ENCODE measurements around the gene TFAP2A. TPM values are rescaled to one million over a fixed set of nuclear protein-coding genes. Genes with fewer than 3 reads are reported as not detected.

Gene TFAP2A
- total RNA-seq: not detected

GRCh38 chr6:10414756-10415616, at the start of gene TFAP2A:
TFAP2A (minus strand) TSS chr6:10415074; CDS start chr6:10414991, 83 bp downstream.
- CTCF ChIA-PET: interaction anchor here (0.8 to 4.5 kb wide), 7 partner anchors 9 to 34 kb away, joined by 3 to 31 read pairs (median 8); no protein-coding TSS in a partner anchor
- H3K4me1 Mint-ChIP-seq: peaks cover 40% of the 10 kb centered on the region
- DNase-seq: no peak
- peak within 1 kb of the TSS; percentile 73 for H3K4me3 Mint-ChIP-seq
- H3K9me3 Mint-ChIP-seq: peaks cover 13% of the 10 kb centered on the region
- POLR2A ChIA-PET: no interaction called here
- H3K27me3 Mint-ChIP-seq: peaks cover 89% of the 10 kb centered on the region
- peak within 1 kb of the TSS; percentile 77 for H3K27ac Mint-ChIP-seq
- H3K36me3 Mint-ChIP-seq (ENCODE audit: low read depth): peaks cover 36% of the 10 kb centered on the region

GRCh38 chr6:10463491-10464481, 48.9 kb upstream of the TFAP2A start:
- DNase-seq: no peak
- H3K9me3 Mint-ChIP-seq: no peaks in the 10 kb centered on the region
- H3K27me3 Mint-ChIP-seq: peaks cover 3% of the 10 kb centered on the region
- CTCF ChIA-PET: no interaction called here
- no peaks in the 10 kb centered on the region for H3K36me3 Mint-ChIP-seq (ENCODE audit: low read depth)
- no peaks in the 10 kb centered on the region for H3K4me1 Mint-ChIP-seq
- POLR2A ChIA-PET: no interaction called here
- H3K27ac Mint-ChIP-seq: no peak overlapping the region
- H3K4me3 Mint-ChIP-seq: no peak overlapping the region

DNA sequence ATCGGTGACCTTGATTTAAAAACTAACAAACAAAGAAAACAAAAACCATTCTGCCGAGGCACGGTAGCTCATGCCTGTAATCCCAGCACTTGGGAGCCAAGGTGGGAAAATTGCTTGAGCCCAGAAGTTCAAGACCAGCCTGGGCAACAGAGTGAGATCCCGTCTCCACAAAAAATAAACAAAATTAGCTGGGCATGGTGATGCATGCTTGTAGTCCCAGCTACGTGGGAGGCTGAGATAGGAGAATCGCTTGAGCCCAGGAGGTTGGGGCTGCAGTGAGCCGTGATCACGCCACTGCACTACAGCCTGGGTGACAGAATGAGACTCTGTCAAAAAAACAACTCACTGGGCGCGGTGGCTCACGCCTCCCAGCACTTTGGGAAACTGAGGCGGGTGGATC, 48.2 kb upstream of the TFAP2A start:
- ChIA-PET POLR2A (no interaction called here), CTCF (no interaction called here)
- no peak for DNase-seq
- H3K27me3 Mint-ChIP-seq: peaks cover 3% of the 10 kb centered on the region
- no peak overlapping the region for H3K4me3 Mint-ChIP-seq
- no peaks in the 10 kb centered on the region for H3K4me1 Mint-ChIP-seq
- no peaks in the 10 kb centered on the region for H3K36me3 Mint-ChIP-seq (ENCODE audit: low read depth)
- no peaks in the 10 kb centered on the region for H3K9me3 Mint-ChIP-seq
- H3K27ac Mint-ChIP-seq: no peak overlapping the region

- H3K9me3 Mint-ChIP-seq: no peaks in the 10 kb centered on the region
- no peaks in the 10 kb centered on the region for H3K4me1 Mint-ChIP-seq
- no peak overlapping the region for H3K4me3 Mint-ChIP-seq
- no peak for DNase-seq
- peaks cover 5% of the 10 kb centered on the region for H3K27me3 Mint-ChIP-seq
- H3K36me3 Mint-ChIP-seq (ENCODE audit: low read depth): no peaks in the 10 kb centered on the region
- CTCF ChIA-PET: no interaction called here
- POLR2A ChIA-PET: no interaction called here
- no peak overlapping the region for H3K27ac Mint-ChIP-seq
These were observed 47.0 kb upstream of the TFAP2A start for GRCh38 chr6:10461850-10462249.

GRCh38 chr6:10460096-10460495, 45.2 kb upstream of the TFAP2A start:
- Mint-ChIP-seq H3K27ac (no peak overlapping the region), H3K36me3 (ENCODE audit: low read depth) (no peaks in the 10 kb centered on the region), H3K27me3 (peaks cover 5% of the 10 kb centered on the region), H3K4me1 (no peaks in the 10 kb centered on the region), H3K4me3 (no peak overlapping the region), H3K9me3 (no peaks in the 10 kb centered on the region)
- ChIA-PET CTCF (no interaction called here), POLR2A (no interaction called here)
- DNase-seq: no peak

- DNase-seq: no peak
- no peaks in the 10 kb centered on the region for H3K9me3 Mint-ChIP-seq
- ChIA-PET CTCF (no interaction called here), POLR2A (no interaction called here)
- H3K4me3 Mint-ChIP-seq: no peak overlapping the region
- peaks cover 5% of the 10 kb centered on the region for H3K27me3 Mint-ChIP-seq
- no peak overlapping the region for H3K27ac Mint-ChIP-seq
- H3K36me3 Mint-ChIP-seq (ENCODE audit: low read depth): no peaks in the 10 kb centered on the region
- H3K4me1 Mint-ChIP-seq: no peaks in the 10 kb centered on the region
These were observed 43.4 kb upstream of the TFAP2A start for GRCh38 chr6:10458287-10458686.

DNA sequence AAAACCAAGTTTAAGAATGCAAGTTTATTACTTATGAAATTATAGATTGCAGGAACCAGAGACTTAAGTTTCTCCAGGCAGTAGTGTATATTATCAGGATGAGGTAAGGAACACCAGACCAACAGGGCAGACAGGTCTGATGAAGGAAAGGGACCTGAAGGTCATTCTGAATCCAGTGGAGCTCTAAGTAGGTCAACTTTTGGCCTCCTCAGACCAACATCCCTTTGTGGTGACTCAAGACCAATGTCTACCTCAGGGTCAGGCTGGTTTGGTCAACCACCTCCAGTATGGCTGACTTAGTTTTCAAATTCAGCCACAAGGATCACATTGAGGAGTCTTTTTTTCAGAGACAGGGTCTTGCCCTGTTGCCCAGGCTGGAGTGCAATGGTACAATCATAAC, 38.7 kb upstream of the TFAP2A start:
- ChIA-PET CTCF (no interaction called here), POLR2A (no interaction called here)
- peaks cover 5% of the 10 kb centered on the region for H3K27me3 Mint-ChIP-seq
- DNase-seq: no peak
- no peaks in the 10 kb centered on the region for H3K36me3 Mint-ChIP-seq (ENCODE audit: low read depth)
- no peak overlapping the region for H3K27ac Mint-ChIP-seq
- H3K9me3 Mint-ChIP-seq: no peaks in the 10 kb centered on the region
- H3K4me1 Mint-ChIP-seq: no peaks in the 10 kb centered on the region
- no peak overlapping the region for H3K4me3 Mint-ChIP-seq

- no peak for DNase-seq
- POLR2A ChIA-PET: no interaction called here
- Mint-ChIP-seq H3K4me3 (no peak overlapping the region), H3K4me1 (no peaks in the 10 kb centered on the region), H3K27ac (no peak overlapping the region), H3K27me3 (peaks cover 3% of the 10 kb centered on the region), H3K36me3 (ENCODE audit: low read depth) (no peaks in the 10 kb centered on the region), H3K9me3 (no peaks in the 10 kb centered on the region)
- CTCF ChIA-PET: interaction anchor here (0.9 kb wide), 1 partner anchor 1044 kb away, joined by 4 read pairs; no protein-coding TSS in a partner anchor
These were observed 37.1 kb upstream of the TFAP2A start for GRCh38 chr6:10451828-10452509.

DNA sequence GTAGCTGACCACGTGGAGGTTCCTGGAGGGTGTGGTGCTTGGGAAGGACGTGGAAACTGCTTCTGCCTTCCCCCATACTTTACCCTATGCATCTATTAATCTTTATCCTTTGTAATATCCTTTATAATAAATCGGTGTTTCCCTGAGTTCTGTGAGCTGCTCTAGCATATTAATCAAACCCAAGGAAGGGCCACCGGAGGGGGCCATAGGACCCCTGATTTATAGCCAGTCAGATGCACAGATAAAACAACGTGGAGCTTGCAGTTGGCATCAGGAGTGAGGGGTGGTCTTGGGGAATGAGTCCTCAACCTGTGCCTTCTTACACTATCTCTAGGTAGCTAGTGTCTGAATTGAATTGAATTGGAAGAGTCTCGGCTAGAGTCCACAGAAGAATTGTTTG, 36.5 kb upstream of the TFAP2A start:
- CTCF ChIA-PET: interaction anchor here (0.9 kb wide), 1 partner anchor 1045 kb away, joined by 4 read pairs; no protein-coding TSS in a partner anchor
- Mint-ChIP-seq H3K9me3 (no peaks in the 10 kb centered on the region), H3K27ac (no peak overlapping the region), H3K4me3 (no peak overlapping the region), H3K27me3 (peaks cover 3% of the 10 kb centered on the region), H3K36me3 (ENCODE audit: low read depth) (no peaks in the 10 kb centered on the region), H3K4me1 (no peaks in the 10 kb centered on the region)
- DNase-seq: no peak
- POLR2A ChIA-PET: no interaction called here

DNA sequence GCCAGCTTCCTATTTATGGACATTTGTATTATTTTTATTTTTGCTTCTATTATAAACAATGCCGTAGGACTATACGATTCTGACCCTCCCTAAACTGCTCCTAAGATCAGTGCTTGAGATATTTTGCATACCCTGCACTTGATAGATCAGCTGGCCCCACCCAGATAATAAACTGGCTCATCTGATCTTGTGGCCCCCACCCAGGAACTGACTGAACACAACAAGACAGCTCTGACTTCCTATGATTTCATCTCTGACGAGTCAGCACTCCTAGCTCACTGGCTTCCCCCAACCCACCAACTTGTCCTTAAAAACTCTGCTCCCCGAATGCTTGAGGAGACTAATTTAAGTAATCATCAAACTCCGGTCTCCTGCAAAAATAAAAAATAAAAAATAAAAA, 34.9 kb upstream of the TFAP2A start:
- Mint-ChIP-seq H3K27ac (no peak overlapping the region), H3K4me1 (no peaks in the 10 kb centered on the region), H3K27me3 (peaks cover 6% of the 10 kb centered on the region), H3K36me3 (ENCODE audit: low read depth) (no peaks in the 10 kb centered on the region), H3K4me3 (no peak overlapping the region), H3K9me3 (no peaks in the 10 kb centered on the region)
- POLR2A ChIA-PET: no interaction called here
- CTCF ChIA-PET: no interaction called here
- no peak for DNase-seq

GRCh38 chr6:10448096-10448495, 33.2 kb upstream of the TFAP2A start:
- CTCF ChIA-PET: no interaction called here
- H3K27me3 Mint-ChIP-seq: peaks cover 10% of the 10 kb centered on the region
- DNase-seq: no peak

GRCh38 chr6:10446548-10446947, 31.7 kb upstream of the TFAP2A start:
- Mint-ChIP-seq H3K27me3 (peaks cover 10% of the 10 kb centered on the region), H3K36me3 (ENCODE audit: low read depth) (no peaks in the 10 kb centered on the region), H3K4me3 (no peak overlapping the region), H3K27ac (no peak overlapping the region), H3K4me1 (no peaks in the 10 kb centered on the region), H3K9me3 (no peaks in the 10 kb centered on the region)
- no peak for DNase-seq
- ChIA-PET CTCF (interaction anchor here (0.9 kb wide), 1 partner anchor 12 kb away, joined by 3 read pairs; no protein-coding TSS in a partner anchor), POLR2A (no interaction called here)

More at GRCh38 chr6:10448096-10448495, 33.2 kb upstream of the TFAP2A start:
- Mint-ChIP-seq H3K9me3 (no peaks in the 10 kb centered on the region), H3K36me3 (ENCODE audit: low read depth) (no peaks in the 10 kb centered on the region), H3K27ac (no peak overlapping the region), H3K4me1 (no peaks in the 10 kb centered on the region), H3K4me3 (no peak overlapping the region)
- POLR2A ChIA-PET: no interaction called here

GRCh38 chr6:10441655-10442009, 26.8 kb upstream of the TFAP2A start:
- H3K9me3 Mint-ChIP-seq: no peaks in the 10 kb centered on the region
- CTCF ChIA-PET: interaction anchor here (0.5 to 0.6 kb wide), 2 partner anchors 9 to 79 kb away, joined by 3 read pairs; no protein-coding TSS in a partner anchor
- H3K4me1 Mint-ChIP-seq: no peaks in the 10 kb centered on the region
- H3K4me3 Mint-ChIP-seq: no peak overlapping the region
- no peaks in the 10 kb centered on the region for H3K36me3 Mint-ChIP-seq (ENCODE audit: low read depth)
- peaks cover 12% of the 10 kb centered on the region for H3K27me3 Mint-ChIP-seq
- no peak overlapping the region for H3K27ac Mint-ChIP-seq
- POLR2A ChIA-PET: no interaction called here
- DNase-seq: no peak

All from activated CD4-positive, alpha-beta T cell treated with anti-CD3 and anti-CD28 coated beads, Interleukin-2, amount 10 ng/mL, durations not matched to agents 7 days and 5 days (primary cell).